ENCODE measurements around the gene PPP3CA. TPM values are rescaled to one million over a fixed set of nuclear protein-coding genes. Genes with fewer than 3 reads are reported as not detected.

The PPP3CA gene
- total and polyA plus RNA-seq, 2 experiments from 2014 or later: 27.0 to 45.2 TPM

- peak overlapping the region; percentile 54 for H3K4me2 ChIP-seq
- H3K4me3 Mint-ChIP-seq: peak overlapping the region; percentile 59
Measured at GRCh38 chr4:101031971-101032370, 315.4 kb downstream of the PPP3CA start.

More at GRCh38 chr4:101031971-101032370, 315.4 kb downstream of the PPP3CA start:
- Mint-ChIP-seq H3K36me3 (ENCODE audit: low read depth) (peaks cover 8% of the 10 kb centered on the region), H3K4me1 (peaks cover 62% of the 10 kb centered on the region), H3K9me3 (no peaks in the 10 kb centered on the region; the same call in 2 of the 3 replicates), H3K27me3 (ENCODE audit: insufficient read depth, low read depth, poor library complexity) (peaks cover 2% of the 10 kb centered on the region), H3K27ac (peak overlapping the region; percentile 97)
- Histone ChIP-seq H3F3A (replicated peaks; ENCODE audit: low read depth) (no peaks in the 10 kb centered on the region), H4K20me1 (replicated peaks; ENCODE audit: insufficient read depth) (no peaks in the 10 kb centered on the region), H2AFZ (no peak overlapping the region), H3K9me2 (ENCODE audit: insufficient read depth) (no peaks in the 10 kb centered on the region), H3K36me3 (ENCODE audit: insufficient read depth) (no peaks in the 10 kb centered on the region), H3K4me3 (peak overlapping the region; percentile 22), H3K27ac (ENCODE audit: low read depth) (peak overlapping the region; percentile 79), H3K4me1 (ENCODE audit: insufficient read depth) (peaks cover 55% of the 10 kb centered on the region), H3K79me2 (replicated peaks; ENCODE audit: insufficient read depth) (no peaks in the 10 kb centered on the region), H3K27me3 (ENCODE audit: insufficient read depth) (no peaks in the 10 kb centered on the region)
- ATAC-seq (peak; percentile 94), DNase-seq (ENCODE audit: low spot score) (peak; percentile 83)
- TF ChIP-seq NANOG (IDR thresholded peaks at IDR 0.05; ENCODE audit: borderline replicate concordance): peak; percentile 89
- TF ChIP-seq ZNF114 (CRISPR knock-in tag; IDR thresholded peaks at IDR 0.05): peak; percentile 58; the same call in 1 of the 2 replicates
- no peak for TF ChIP-seq POLR2AphosphoS5 (IDR thresholded peaks at IDR 0.05; ENCODE audit: low read depth)
- no peak for TF ChIP-seq EZH2phosphoT487 (IDR thresholded peaks at IDR 0.05; ENCODE audit: unreplicated experiment)
- peak; percentile 98 for TF ChIP-seq ZNF462 (CRISPR knock-in tag; IDR thresholded peaks at IDR 0.05)
- peak; percentile 45; the same call in 1 of the 2 replicates for TF ChIP-seq CREB1 (CRISPR knock-in tag; IDR thresholded peaks at IDR 0.05; ENCODE audit: low read depth)
